ENCODE measurements around the gene METTL23.

The METTL23 gene, protein sequence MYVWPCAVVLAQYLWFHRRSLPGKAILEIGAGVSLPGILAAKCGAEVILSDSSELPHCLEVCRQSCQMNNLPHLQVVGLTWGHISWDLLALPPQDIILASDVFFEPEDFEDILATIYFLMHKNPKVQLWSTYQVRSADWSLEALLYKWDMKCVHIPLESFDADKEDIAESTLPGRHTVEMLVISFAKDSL

DNA sequence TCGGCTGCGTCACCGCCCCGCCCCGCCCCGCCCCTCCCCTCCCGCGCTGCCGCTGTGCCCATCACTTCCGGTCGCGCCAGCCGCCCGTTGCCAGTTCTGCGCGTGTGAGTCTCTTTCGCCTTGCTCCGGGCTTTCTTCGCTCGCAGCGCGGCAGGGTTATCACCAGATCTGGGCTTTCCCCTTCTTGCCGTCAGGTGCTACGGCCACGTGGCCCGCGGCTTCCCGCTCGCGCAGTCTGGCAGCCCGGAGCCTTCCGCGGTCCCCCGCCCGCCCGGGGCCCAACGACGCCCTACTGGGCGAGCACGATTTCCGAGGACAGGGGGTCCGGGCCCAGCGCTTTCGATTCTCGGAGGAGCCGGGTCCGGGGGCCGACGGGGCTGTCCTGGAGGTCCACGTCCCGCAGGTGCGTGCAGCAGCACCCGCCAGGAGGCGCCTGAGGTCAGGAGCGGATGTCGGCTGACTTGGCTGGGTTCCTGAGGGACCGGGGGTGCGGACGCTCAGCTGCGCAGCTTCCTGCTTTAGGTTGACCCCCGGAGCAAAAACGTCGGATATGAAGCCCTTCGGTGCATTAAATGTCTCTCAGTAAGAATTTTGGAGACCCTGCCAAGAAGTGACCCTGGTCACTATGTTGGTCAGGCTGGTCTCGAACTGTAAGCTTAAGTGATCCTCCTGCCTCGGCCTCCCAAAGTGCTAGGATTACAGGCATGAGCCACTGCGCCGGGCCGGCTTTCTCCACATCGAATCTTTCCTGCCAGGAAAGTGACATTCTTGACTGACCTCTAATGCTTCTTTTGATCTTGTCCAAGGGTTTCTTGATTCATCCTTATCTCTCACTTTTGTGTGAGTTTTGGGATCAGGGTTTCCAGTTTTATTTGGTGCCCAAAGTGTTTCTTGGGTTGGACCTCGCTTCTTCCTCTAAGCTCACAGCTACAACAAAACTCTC lies at the start of gene METTL23:
METTL23 (plus strand) TSS at position 64 of the 943 bp plus-strand sequence. CDS start 2,872 bp downstream, outside the sequence.
- peak; percentile 60 to 77 (median 67) for DNase-seq

DNA sequence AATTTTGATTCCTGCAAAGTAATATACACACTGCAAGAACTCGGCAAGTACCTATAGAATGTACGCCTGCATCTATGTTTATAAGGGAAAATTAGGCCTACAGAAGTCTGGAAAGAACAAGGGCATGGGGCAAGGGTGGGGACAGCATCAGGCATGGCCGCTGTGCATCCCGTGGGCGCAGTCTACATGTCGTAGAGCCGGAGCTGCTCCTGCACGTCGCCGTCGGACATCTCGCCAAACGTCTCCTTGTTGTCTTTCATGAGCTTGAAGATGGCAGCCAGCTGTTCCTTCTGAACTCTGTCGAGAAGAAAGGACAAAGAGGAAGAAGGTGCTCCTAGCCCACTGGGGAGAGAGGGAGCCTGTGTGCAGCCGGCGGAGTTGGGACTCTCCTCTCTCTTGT lies 49.2 kb upstream of the METTL23 start:
- no peak for DNase-seq

DNA sequence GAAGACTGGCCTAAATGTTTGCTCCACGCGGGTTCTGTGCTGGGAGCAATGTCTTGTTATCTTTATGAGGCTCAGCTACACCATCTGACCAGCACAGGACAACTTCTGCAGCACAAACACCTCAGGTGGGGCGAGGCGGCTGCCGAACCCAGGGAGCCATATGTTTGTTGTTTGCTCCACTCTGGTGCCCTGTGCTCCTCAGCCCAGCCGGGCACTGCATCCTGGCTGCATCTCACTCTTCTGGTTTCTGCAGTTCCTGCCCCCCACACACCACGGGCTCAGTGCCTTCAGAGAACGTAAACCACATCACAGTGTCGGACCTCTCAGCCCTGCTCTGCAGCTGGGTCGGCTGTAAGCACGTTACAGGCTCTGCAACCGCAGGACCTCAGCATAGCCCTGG lies 48.3 kb upstream of the METTL23 start:
- DNase-seq = no peak

DNA sequence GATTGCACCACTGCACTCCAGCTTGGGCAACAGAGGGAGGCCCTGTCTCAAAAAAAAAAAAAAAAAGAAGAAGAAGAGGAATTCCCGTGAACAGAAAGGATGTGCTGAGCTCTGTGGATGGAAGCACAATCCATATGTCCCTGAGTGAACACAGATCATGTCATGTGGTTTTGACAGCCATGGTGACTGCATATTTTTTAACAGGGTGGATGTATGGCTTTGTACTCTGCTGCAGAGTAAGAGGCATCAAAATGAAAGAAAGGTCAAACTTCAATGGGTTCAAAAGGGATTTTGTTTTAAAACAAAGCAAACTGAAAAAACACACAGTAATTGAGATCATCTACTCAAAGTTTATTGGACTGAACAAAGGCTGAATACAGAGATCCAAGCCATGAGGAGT lies 47.4 kb upstream of the METTL23 start:
- DNase-seq = peak; percentile 30 to 52 (median 39)

DNA sequence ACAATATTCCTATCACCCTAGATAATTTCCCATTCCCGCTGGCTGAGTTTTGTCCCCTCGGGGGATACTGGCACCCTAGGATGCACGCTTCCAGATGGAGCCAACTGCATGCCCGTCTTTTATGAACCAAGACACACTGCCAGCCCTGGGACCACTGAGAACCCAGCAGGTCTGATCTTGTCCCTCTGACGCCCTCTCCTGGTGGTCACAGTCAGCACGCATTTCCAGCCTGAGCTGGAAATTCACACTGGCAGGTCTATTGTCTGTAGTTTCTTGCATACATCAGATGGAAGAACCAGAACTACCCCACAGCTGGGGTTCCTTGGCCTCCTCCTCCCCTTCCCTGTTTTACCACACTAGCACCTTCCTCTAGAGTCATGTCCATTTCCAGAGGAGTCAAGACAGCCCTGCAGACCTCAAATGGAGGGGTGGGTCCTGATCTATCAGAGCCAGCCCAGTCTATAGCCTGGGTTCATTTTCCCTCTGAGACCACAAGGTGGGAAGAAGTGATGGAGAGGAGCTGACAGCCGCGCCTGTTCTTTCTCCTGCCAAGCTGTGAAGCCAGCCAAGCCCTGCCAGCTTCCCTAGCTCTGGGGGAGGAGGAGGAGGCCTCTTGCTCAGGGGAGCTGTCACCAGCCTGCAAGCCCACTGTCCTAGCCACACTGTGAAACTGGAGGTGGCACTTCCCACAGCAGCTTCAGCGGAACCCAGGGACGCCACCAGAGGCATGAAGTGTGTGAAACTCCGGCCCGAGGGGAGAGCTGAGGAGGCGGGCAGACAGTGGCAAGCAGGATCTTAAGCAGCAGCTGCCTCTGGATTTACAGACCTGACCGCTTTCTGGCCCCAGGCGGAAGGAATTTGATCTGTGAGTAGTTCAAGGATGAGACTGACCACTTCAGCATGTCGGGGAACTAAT lies 45.2 kb upstream of the METTL23 start:
- DNase-seq = peak; percentile 67 to 83 (median 70)

DNA sequence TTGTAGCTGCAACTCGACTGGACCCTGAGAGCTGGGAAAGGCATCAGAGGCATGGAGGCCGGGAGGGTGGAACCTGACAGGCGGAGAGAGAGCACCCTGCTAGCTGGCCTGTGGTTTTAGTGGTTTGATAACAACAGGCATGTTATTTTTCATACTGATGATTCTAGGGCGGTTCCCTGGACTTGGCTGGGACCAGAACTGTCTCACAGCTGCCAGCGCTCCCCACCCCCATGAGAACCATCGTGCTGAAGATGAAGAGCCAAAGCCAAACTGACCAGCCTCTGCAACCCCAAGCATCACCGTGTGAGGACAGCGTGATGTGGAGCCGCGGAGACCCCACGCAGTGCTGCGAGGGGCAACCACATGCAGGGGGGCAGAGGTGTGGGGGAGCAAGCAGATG lies 44.3 kb upstream of the METTL23 start:
- DNase-seq = no peak

DNA sequence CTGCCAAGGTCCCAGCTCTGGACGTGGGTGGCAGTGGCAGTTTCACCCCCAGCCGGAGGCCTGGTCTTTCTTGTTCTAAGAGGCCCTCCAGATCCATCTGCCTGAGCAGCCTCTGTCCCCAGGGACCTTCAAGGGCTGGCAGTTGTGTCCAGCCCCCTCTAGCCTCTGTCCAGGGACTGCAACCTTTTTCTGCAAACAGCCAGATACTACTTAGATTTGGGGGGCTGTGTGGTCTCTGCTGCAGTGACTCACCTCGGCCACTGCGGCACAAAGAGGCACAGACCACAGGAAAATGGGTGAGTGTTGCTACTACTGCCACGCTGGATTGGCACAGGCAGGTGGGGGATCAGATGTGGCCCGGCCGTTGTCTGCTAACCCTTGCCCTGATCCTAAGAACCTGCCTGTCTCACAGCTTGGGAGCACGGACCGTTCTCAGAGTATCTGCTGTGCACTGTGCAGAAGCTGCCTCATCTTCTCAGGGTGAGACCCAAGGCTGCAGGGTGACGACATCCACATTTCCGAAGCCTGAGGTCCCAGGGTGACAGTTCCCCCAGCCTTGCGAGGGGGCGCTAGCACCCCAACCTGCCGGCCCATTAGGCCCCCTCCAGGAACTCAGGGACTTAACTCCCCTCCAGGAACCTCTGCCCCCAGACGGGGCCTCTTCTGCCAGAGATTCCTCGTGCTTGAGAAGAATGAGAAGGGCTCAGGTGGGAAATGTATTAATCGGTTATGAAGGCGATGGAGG lies 43.5 kb upstream of the METTL23 start:
- DNase-seq = no peak

DNA sequence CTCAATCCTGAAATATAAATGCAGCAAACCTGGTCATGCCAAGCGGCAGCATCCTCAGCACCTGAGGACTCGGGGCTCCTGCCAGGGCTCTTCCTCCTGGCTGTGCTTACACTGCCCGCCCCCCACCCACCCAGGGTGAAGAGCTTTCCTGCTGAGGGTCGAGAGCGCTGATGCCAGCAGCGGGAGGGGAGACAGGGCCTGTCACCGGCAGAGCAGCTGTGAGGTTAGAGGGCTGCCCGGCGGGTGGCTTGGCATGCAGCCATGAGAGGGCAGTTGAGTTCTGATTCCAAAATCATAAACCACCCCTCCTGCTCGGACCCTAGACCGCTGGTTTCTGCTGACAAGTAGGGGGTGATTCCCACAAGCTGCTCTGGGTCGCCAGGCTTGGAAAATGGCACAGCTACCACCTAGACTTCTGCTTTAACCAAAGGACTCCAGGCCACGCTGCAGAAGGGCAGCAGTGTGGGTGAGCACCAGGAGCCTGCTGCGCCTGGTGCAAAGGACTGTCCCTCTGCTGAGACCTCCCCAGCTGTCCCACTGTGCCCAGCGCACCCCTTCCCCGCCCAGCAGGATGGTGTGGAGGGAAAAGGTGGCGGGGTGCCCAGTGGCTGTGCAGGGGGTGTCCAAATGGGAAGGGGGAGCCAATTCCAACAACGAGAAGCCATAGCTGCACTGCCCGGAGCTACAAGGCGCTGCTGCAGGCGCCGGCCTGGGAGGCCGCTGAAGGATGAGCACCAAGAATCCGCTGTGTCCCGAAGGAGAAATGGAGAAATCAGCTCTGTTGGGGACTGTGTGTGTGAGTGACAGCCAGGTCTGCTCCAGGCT lies 42.5 kb upstream of the METTL23 start:
- no peak for DNase-seq

DNA sequence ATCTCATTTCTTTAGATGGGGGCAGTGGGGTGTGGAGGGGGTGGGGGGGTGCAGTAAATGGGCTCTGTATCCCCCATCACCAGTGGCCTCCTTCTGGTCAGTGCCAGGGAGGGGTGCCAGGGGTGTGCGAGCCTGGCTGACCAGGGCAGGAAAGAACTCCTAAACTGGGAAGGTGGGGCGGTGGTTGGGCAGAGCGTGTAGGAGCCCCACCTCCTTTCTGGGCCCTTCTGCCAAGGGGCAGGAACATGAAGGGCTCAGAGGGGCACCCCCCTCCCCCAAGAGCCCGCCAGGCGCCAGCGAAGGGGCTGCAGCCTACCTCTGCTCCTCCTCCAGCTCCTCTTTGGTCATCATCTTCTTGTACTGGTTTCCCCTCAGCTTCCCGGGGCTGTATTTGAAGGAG lies 41.9 kb upstream of the METTL23 start:
- no peak for DNase-seq

DNA sequence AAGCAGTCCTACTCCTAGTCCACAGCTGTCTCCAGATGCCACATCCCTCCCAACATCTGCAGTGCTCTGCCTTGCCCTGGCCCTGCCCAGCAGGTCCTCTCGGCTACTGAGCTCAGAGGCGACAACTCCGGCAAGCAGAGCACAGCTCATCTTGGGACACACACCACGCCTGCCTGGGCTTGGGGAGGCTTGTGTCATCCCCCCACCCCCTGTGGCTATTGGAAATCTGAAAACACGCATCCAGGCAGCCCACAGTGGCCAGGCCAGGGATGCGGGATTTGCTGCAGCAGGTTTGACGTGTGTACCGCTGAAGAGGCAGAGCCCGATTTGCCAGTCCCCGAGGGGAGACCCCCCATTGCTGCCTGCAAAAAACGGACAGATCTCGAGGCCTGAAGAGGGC lies 41.3 kb upstream of the METTL23 start:
- DNase-seq = no peak

DNA sequence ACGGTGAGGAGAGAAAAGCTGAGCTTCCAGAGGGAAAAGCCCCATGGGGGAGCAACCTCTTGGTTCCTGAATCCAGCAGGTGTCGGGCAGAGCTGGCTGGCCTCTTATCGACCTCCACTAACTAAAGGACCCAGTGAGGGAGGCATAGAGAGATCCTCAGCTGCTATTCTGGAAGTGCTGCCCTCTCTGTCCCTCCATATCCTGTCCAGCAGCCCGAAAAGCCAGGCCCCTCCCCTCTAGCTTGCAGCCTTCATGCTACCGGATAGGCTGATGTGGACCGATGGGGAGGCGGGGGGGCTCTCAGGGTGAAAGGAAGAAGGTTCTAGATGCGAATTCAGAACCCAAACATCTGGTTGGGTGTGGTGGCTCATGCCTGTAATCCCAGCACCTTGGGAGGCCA lies 40.8 kb upstream of the METTL23 start:
- no peak for DNase-seq

DNA sequence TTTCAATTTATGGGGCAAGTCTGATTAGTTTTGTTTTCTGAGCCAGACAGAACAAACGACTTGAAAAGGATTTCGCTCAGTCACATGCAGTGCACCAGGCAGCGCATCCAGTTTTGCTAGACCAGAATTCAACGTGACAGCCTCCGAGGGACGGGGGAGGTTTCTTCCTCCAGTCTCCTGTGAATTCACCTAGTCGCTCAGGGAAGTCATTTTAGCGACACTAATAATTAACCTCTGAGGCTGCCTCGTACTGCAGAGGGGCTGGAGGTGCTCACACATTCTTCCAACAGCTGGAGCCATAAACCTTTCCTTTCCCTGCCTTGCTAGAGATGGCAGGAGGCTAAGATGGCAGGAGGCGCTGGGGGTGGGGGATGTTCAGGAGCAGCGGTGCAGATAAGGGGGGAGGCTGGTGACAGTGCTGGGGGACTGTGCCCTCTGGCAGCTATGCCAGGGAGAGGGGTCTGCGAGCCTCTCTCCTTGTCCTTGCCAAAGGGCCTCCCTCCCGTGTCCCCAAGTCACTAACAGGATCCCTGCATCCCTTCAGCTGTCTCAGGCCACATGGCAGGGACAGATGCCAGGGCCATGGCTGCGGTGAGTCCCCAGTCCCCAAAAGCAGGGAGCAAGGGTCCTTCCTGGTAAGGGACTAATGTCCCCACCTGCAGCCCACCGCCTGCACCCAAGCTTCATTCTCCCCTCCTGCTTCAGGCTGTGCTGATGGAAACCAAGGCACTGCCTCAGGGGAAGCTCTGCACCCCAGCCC lies 39.9 kb upstream of the METTL23 start:
- DNase-seq = no peak

DNA sequence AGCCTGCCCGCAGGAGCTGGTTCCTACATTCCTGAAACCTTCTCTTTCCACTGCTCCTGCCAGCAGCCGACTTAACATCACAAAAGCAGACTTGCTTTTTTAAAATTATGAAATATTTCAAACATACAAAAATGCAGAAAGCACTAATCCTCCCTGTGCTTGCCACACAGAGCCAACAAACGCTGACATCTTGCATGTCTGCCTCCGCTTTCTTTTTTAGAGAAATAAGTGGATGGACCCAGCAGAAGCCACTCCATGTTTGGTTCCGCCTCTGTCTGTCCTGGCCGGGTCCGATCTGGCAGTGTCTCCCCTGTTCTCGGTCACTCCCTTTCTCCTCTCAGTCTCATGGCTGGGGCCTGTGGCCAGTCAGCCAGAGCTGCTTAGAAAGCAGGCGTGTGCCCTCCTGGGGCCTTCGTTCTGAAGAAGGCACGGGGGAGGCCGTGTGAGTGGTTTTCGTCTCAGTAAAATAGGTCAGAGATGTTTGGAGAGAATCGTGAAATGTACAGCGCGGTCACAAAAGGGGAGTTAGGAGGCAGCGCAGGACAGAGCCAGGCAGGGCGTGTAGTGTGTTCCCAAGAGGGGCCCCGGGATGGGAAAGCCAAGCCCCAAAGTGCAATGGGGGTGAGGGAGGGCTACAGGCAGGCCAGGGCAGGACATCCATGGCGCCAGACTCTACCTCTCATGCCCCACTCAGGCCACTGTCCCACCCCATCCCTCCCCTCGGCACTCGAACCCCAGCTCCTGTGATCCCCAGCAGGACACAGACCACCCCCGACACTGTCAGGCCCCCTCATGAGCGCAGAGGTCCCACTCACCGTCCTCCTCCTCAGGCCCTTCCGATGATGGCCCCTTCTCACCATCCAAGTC lies 39.1 kb upstream of the METTL23 start:
- DNase-seq = no peak

DNA sequence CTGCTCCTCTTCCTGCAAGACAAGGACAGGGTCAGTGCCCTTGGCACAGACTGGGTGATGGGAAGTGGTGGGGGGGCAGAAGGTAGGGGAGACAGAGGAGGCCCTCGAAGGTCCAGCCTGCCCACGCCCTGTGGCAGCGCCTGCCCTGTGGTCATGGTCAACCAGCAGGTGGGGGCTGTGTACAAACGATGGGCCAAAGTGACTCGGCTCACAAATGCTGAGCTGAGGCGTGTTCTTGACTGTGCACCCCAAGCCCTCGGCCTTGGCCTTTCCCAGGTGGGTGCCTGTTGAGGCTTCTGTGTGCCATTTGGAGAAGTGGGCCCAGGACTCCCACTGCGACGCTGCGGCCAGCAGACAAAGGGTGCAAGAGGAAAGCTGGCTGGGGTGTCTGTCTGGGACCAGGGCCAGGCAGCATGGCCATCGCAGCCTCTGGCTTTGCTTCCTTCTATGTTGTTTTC lies 38.4 kb upstream of the METTL23 start:
- no peak for DNase-seq

DNA sequence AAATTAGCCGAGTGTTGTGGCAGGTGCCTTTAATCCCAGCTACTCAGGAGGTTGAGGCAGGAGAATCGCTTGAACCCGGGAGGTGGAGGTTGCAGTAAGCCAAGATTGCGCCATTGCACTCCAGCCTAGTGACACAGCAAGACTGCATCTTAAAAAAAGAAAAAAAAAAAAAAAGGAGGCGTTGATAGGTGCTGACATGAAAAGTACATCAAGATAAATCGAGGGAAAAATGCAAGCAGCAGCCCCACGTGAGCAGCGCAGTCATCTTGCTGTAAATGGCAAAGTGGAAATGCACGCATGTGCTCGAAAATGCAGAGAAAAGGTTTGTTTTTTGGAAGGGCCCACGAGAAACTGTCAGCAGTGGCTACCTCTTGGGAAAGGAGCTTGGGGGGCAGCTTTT lies 36.8 kb upstream of the METTL23 start:
- DNase-seq = no peak

DNA sequence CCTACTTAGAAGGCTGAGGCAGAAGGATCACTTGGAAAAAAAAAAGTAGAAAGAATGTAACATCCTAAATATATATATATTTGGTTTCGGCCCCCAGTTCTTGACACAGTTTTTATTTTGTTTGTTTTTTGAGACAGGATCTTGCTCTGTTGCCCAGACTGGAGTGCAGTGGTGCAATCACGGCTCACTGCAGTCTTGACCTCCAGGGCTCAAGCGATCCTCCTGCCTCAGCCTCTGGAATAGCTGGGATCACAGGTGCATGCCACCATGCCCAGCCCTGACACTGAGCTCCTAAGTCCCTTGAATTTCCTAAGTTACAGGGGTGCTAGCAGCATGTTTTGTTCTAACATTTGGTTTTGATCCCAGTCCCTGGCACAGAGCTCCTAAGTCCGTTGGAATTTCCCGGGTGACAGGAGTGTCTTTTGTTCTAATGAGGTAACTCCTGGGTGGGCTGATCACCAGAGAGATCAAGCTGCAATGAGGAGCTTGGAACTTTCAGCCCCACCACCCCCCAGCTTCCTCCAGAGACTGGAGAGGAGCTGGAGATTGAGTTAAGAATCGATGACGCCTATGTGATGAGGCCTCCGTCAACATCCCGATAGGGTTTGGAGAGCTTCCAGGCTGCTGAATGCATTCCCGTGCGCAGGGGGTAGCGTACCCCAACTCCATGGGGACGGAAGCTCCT lies 35.9 kb upstream of the METTL23 start:
- DNase-seq = no peak

DNA sequence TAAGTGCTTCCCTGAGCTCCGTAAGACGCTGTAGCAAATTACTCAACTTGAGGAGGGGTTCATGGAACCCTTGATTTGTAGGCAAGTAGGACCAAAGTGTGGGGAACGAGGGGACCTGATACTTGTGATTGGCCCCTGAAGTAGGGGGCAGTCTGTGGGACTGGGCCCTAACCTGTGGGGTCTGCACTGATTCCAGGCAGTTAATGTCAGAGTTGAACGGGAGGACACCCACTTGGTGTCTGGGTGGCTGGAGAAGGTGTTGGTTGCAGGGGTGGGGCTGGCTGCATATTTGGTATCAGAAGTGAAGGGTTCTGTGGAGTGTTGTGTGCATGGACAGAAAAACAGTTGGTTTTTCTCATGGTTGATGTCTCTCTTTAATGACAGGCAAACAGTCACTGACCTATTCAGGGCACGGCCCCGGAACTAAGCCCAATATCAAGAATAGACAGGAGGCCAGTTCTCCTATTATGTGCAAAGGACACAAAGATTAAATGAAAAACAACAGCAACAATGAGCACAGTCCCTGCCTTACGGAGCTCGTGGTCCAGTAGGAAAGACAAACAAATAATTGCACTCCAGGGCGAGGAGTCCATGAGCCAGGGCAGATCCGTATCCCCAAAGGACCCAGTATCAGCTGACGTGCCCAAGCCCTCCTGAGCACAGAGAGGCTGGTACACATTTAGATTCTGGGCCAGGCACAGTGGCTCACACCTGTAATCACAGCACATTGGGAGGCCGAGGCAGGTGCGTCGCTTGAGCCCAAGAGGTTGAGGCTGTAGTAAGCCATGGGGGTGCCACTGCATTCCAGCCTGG lies 35.1 kb upstream of the METTL23 start:
- DNase-seq = no peak
